Dendritic cell treated with granulocyte-macrophage colony-stimulating factor and Interleukin-4, amounts not matched to agents 40 ng/mL and 50 ng/mL, for 4 days (primary cell): ENCODE data around the gene CHST11.

Experiments used
- H3K27ac Mint-ChIP-seq: one replicate; pipeline ENCODE4 v1.8.0; 2022; ENCODE audit warnings: mild to moderate bottlenecking, mixed read lengths
- H3K27me3 Mint-ChIP-seq: one replicate; pipeline ENCODE4 v1.8.0; 2022; ENCODE audit warnings: mild to moderate bottlenecking, mixed read lengths
- H3K36me3 Mint-ChIP-seq: one replicate; pipeline ENCODE4 v1.8.0; 2022; ENCODE audit warnings: low read depth, mixed read lengths
- H3K4me1 Mint-ChIP-seq: one replicate; pipeline ENCODE4 v1.8.0; 2022; ENCODE audit warnings: low read depth, mixed read lengths
- H3K4me3 Mint-ChIP-seq: one replicate; pipeline ENCODE4 v1.8.0; 2022; ENCODE audit warnings: mild to moderate bottlenecking, moderate library complexity, mixed read lengths
- H3K9me3 Mint-ChIP-seq: one replicate; pipeline ENCODE4 v1.8.0; 2022; ENCODE audit warnings: mixed read lengths
- intact Hi-C: fragments of 100-400 bp; cut with micrococcal nuclease; formaldehyde crosslinking; loops from one replicate; pipeline ENCODE4 v1.15.0; 2022

The CHST11 gene

DNA sequence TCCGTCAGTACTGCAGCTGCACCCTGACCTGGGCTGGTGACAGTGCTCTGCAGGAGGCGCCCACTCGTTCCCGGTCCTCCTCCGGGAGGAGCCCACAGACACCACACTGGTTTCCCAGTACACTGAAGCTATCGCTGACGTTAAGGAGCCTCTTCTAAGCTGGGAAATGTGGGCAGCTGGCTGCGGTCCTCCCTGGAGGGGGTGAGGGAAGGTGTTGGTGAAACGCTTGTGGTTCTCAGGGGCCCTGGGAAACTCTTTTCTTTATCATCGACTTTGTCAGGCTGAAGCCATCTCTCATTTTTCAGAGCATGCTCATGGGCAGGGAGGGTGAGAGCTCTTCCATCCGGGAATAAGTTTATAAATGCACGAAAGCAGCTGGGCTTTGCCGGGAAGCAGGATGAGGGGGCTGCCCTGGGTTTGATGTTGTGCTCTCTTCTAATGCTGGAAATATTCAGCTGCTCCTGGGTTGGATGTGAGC is 176.0 kb downstream of the CHST11 start:
- H3K9me3 Mint-ChIP-seq, result no peaks in the 10 kb centered on the region
- peak overlapping the region; percentile 25 for H3K27ac Mint-ChIP-seq
- H3K36me3 Mint-ChIP-seq, result peaks cover 67% of the 10 kb centered on the region
- H3K4me1 Mint-ChIP-seq, result peaks cover 87% of the 10 kb centered on the region
- H3K27me3 Mint-ChIP-seq, result no peaks in the 10 kb centered on the region
- intact Hi-C loops, result no loop called here
- H3K4me3 Mint-ChIP-seq, result no peak overlapping the region

GRCh38 chr12:104634044-104634443 is 177.3 kb downstream of the CHST11 start:
- Mint-ChIP-seq H3K4me3 (no peak overlapping the region), H3K27me3 (no peaks in the 10 kb centered on the region), H3K27ac (peak overlapping the region; percentile 25), H3K9me3 (no peaks in the 10 kb centered on the region), H3K36me3 (peaks cover 59% of the 10 kb centered on the region), H3K4me1 (peaks cover 87% of the 10 kb centered on the region)
- intact Hi-C loops, result no loop called here

- Mint-ChIP-seq H3K27ac (peak overlapping the region; percentile 11), H3K9me3 (no peaks in the 10 kb centered on the region), H3K27me3 (no peaks in the 10 kb centered on the region), H3K36me3 (peaks cover 66% of the 10 kb centered on the region), H3K4me3 (no peak overlapping the region), H3K4me1 (peaks cover 94% of the 10 kb centered on the region)
- intact Hi-C loops, result no loop called here
Measured at GRCh38 chr12:104634852-104635251, 178.1 kb downstream of the CHST11 start.

DNA sequence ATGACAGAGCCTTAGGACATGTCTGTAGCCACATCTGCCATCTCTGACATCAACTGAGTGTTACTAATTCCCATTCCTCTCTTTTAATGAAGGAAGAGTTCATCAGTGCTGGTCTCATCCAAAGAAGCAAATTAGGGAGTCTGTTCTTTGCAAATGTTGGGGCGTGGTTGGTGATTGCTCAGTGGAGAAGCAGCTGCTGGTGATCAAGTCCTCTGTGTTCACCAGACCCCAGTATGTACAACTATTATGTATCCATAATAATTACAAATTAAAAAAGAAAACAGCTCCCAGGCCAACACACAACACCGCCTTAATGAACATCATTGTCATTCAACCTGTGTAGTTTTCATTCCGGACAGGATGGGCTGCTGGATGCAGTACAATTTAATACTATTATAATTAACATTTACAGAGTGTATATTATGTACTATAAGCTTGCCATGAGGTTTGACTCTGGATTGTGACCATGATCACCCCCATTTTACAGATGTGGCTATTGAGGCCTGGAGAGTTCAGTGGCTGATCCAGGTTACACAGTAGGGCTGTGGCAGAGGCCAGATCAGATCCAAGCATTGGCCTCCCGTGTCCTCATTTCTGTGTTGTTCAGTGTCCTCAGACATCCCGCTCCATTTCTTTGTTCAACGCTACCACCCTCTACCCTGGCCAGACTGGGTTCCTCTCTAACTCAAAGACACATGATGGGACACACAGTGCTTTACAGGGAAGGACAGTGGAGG is 179.0 kb downstream of the CHST11 start:
- H3K36me3 Mint-ChIP-seq, result peaks cover 67% of the 10 kb centered on the region
- peak overlapping the region; percentile 93 for H3K27ac Mint-ChIP-seq

GRCh38 chr12:104636496-104636895 is 179.7 kb downstream of the CHST11 start:
- intact Hi-C loops, result no loop called here
- peak overlapping the region; percentile 93 for H3K27ac Mint-ChIP-seq
- peaks cover 65% of the 10 kb centered on the region for H3K36me3 Mint-ChIP-seq
- peaks cover 95% of the 10 kb centered on the region for H3K4me1 Mint-ChIP-seq
- no peaks in the 10 kb centered on the region for H3K27me3 Mint-ChIP-seq
- H3K9me3 Mint-ChIP-seq, result no peaks in the 10 kb centered on the region
- no peak overlapping the region for H3K4me3 Mint-ChIP-seq

More for the DNA sequence above, 179.0 kb downstream of the CHST11 start:
- intact Hi-C loops, result no loop called here
- Mint-ChIP-seq H3K27me3 (no peaks in the 10 kb centered on the region), H3K4me1 (peaks cover 95% of the 10 kb centered on the region), H3K9me3 (no peaks in the 10 kb centered on the region), H3K4me3 (no peak overlapping the region)

- H3K4me1 Mint-ChIP-seq, result peaks cover 88% of the 10 kb centered on the region
- peak overlapping the region; percentile 93 for H3K27ac Mint-ChIP-seq
Measured at GRCh38 chr12:104637604-104638003, 180.9 kb downstream of the CHST11 start.

GRCh38 chr12:104638218-104638850 is 181.6 kb downstream of the CHST11 start:
- Mint-ChIP-seq H3K27me3 (no peaks in the 10 kb centered on the region), H3K27ac (peak overlapping the region; percentile 93)
- intact Hi-C loops, result no loop called here

More at GRCh38 chr12:104637604-104638003, 180.9 kb downstream of the CHST11 start:
- no peaks in the 10 kb centered on the region for H3K27me3 Mint-ChIP-seq
- peak overlapping the region; percentile 76 for H3K4me3 Mint-ChIP-seq
- intact Hi-C loops, result no loop called here
- no peaks in the 10 kb centered on the region for H3K9me3 Mint-ChIP-seq
- H3K36me3 Mint-ChIP-seq, result peaks cover 54% of the 10 kb centered on the region

DNA sequence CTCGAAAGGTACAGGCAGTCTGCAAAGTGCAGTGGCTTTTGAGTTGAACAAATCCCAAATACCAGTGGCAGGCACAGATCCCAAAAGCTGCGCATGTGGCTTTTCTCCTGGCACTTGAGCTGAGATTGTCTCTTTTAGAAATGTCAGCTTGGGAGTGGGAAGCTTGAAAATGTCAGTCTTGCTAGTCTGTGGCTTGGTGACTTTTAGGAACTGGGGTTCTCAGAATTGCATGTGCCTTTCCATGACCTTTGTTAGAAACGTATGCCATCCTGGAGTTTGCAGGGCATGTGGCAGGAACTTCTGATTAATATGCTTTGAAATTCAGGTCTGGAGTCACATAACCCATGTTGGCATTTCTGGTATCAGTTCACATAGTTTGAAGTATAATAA is 182.1 kb downstream of the CHST11 start:
- peak overlapping the region; percentile 93 for H3K27ac Mint-ChIP-seq
- peaks cover 88% of the 10 kb centered on the region for H3K4me1 Mint-ChIP-seq
- H3K36me3 Mint-ChIP-seq, result peaks cover 45% of the 10 kb centered on the region
- peak overlapping the region; percentile 76 for H3K4me3 Mint-ChIP-seq
- no peaks in the 10 kb centered on the region for H3K9me3 Mint-ChIP-seq
- intact Hi-C loops, result no loop called here
- H3K27me3 Mint-ChIP-seq, result no peaks in the 10 kb centered on the region

More at GRCh38 chr12:104638218-104638850, 181.6 kb downstream of the CHST11 start:
- Mint-ChIP-seq H3K4me3 (peak overlapping the region; percentile 76), H3K36me3 (peaks cover 50% of the 10 kb centered on the region), H3K9me3 (no peaks in the 10 kb centered on the region), H3K4me1 (peaks cover 88% of the 10 kb centered on the region)

GRCh38 chr12:104640956-104641355 is 184.2 kb downstream of the CHST11 start:
- Mint-ChIP-seq H3K9me3 (no peaks in the 10 kb centered on the region), H3K4me3 (no peak overlapping the region), H3K4me1 (peaks cover 85% of the 10 kb centered on the region), H3K27ac (peak overlapping the region; percentile 93), H3K36me3 (peaks cover 38% of the 10 kb centered on the region), H3K27me3 (no peaks in the 10 kb centered on the region)
- intact Hi-C loops, result loop anchor here (5.0 kb wide), 2 partner anchors 39 to 354 kb away; no protein-coding TSS in a partner anchor

GRCh38 chr12:104641862-104642261 is 185.1 kb downstream of the CHST11 start:
- Mint-ChIP-seq H3K4me3 (no peak overlapping the region), H3K27ac (peak overlapping the region; percentile 93), H3K9me3 (no peaks in the 10 kb centered on the region), H3K27me3 (no peaks in the 10 kb centered on the region), H3K36me3 (peaks cover 40% of the 10 kb centered on the region), H3K4me1 (peaks cover 85% of the 10 kb centered on the region)
- intact Hi-C loops, result loop anchor here (2.0 to 5.0 kb wide), 5 partner anchors 29 to 355 kb away; partner anchors contain the start of gene CHST11

GRCh38 chr12:104643093-104643818 is 186.5 kb downstream of the CHST11 start:
- Mint-ChIP-seq H3K36me3 (peaks cover 43% of the 10 kb centered on the region), H3K27ac (peak overlapping the region; percentile 93), H3K4me1 (peaks cover 80% of the 10 kb centered on the region), H3K9me3 (no peaks in the 10 kb centered on the region), H3K4me3 (peak overlapping the region; percentile 61), H3K27me3 (no peaks in the 10 kb centered on the region)
- intact Hi-C loops, result loop anchor here (2.0 to 5.0 kb wide), 5 partner anchors 28 to 356 kb away; partner anchors contain the start of gene CHST11

GRCh38 chr12:104643819-104644669 is 187.3 kb downstream of the CHST11 start:
- intact Hi-C loops, result loop anchor here (2.0 to 5.0 kb wide), 5 partner anchors 27 to 357 kb away; partner anchors contain the start of gene CHST11
- no peaks in the 10 kb centered on the region for H3K27me3 Mint-ChIP-seq
- no peaks in the 10 kb centered on the region for H3K9me3 Mint-ChIP-seq
- H3K4me3 Mint-ChIP-seq, result peak overlapping the region; percentile 61
- H3K4me1 Mint-ChIP-seq, result peaks cover 80% of the 10 kb centered on the region
- peaks cover 43% of the 10 kb centered on the region for H3K36me3 Mint-ChIP-seq
- peak overlapping the region; percentile 93 for H3K27ac Mint-ChIP-seq

DNA sequence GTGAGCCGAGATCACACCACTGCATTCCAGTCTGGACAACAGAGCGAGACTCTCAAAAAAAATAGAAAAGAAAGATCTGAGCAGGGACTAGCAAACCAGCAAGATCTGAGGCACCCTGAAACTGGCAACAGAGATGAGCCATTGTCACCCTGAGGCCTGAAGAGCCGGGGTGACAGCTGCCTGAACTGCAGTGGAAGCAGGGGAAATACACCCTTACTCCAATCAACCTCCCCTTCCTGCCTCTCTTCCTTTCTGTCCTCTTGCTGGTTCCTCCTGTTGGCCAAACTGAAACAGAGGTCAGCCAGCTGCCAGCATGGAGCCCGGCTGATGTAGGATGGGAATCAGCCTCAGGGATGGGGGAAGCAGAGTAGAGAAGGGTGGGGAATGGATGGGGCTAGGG is 192.0 kb downstream of the CHST11 start:
- intact Hi-C loops, result no loop called here
- H3K4me3 Mint-ChIP-seq, result no peak overlapping the region
- no peaks in the 10 kb centered on the region for H3K9me3 Mint-ChIP-seq
- peak overlapping the region; percentile 63 for H3K27ac Mint-ChIP-seq
- no peaks in the 10 kb centered on the region for H3K27me3 Mint-ChIP-seq
- H3K36me3 Mint-ChIP-seq, result peaks cover 59% of the 10 kb centered on the region
- H3K4me1 Mint-ChIP-seq, result peaks cover 85% of the 10 kb centered on the region
